GM19324 (cell line): ENCODE data around the gene GEMIN2.
"Not testable (repeated sequence)": the region's sequence is repeated elsewhere in the genome, so short reads cannot be mapped to it uniquely, and the experiment has no call there.

Experiments
- ATAC-seq: cut with Tn5 transposase; IDR thresholded peaks from one replicate; pipeline ENCODE4 v1.9.1; 2021; ENCODE audit warnings: mild to moderate bottlenecking, moderate library complexity; ENCODE audit not compliant: unreplicated experiment, low FRiP score

GEMIN2 gene

GRCh38 chr14:39175445-39176262, 61.5 kb downstream of the GEMIN2 start:
- peak; percentile 7 for ATAC-seq

- ATAC-seq: no peak
Measured at GRCh38 chr14:39176263-39177167, 62.4 kb downstream of the GEMIN2 start.

- no peak for ATAC-seq
Measured at GRCh38 chr14:39177168-39177545, 63.0 kb downstream of the GEMIN2 start.

DNA sequence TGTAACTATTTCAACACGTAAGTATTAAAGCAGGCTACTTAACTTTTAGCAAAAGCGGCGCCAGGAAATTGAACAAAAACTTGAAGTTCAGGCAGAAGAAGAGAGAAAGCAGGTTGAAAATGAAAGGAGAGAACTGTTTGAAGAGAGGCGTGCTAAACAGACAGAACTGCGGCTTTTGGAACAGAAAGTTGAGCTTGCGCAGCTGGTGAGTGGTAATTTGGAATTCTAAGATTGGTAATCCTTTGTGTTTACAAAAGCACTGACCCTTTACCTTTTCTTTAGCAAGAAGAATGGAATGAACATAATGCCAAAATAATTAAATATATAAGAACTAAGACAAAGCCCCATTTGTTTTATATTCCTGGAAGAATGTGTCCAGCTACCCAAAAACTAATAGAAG, 64.9 kb downstream of the GEMIN2 start:
- no peak for ATAC-seq

DNA sequence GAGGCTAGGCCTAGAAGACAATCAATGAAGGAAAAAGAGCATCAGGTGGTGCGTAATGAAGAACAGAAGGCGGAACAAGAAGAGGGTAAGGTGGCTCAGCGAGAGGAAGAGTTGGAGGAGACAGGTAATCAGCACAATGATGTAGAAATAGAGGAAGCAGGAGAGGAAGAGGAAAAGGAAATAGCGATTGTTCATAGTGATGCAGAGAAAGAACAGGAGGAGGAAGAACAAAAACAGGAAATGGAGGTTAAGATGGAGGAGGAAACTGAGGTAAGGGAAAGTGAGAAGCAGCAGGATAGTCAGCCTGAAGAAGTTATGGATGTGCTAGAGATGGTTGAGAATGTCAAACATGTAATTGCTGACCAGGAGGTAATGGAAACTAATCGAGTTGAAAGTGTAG, 66.4 kb downstream of the GEMIN2 start:
- no peak for ATAC-seq

GRCh38 chr14:39181026-39181692, 67.0 kb downstream of the GEMIN2 start:
- ATAC-seq: no peak

DNA sequence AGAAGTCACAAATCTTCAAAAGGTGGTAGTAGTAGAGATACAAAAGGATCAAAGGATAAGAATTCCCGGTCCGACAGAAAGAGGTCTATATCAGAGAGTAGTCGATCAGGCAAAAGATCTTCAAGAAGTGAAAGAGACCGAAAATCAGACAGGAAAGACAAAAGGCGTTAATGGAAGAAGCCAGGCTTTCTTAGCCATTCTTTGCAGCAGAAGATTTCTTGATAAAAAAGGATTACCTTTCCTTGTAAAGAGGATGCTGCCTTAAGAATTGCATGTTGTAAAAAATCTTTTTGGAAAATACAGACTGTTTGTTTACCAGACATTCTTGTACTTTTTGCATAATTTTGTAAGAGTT, 67.5 kb downstream of the GEMIN2 start:
- ATAC-seq: no peak

DNA sequence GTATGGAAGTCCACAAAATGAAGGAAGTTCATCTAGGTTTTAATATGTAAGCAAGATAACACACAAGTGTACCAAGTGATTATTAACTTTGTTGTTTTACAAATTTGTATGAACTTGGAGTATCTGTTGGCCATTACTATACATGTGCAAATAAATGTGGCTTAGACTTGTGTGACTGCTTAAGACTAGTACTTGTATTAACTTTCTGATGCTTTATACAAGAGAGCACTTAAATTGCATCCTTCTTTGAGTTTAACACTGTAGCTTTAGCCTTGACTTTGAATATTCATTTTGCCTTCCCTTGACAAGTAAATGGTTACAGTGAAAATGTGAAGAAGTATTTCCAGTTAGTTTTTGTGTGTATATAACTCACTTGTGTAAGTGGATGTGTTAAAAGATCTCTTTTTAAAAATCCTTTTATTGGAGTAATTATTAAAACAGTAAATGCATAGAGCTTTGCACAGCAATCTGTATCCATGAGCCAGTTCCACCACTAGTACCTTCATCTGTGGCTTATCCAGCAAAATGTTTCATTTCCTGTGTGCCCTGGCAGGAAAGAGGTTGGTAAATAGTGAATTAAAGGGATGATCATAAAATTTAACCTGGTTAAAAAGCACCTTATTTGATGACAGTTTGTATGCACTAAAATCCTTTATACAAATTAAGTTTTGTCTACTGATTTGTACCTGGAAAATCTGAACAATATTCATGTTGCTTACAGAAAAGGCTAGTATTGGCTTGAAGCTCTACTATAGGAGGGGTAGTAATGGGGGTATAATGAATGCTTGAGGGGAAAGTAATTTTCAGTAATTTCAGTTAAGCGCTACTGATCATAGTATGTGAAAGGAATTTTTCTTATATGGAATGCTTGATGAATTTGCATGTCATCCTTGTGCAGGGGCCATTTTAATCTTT, 68.9 kb downstream of the GEMIN2 start:
- ATAC-seq: no peak

DNA sequence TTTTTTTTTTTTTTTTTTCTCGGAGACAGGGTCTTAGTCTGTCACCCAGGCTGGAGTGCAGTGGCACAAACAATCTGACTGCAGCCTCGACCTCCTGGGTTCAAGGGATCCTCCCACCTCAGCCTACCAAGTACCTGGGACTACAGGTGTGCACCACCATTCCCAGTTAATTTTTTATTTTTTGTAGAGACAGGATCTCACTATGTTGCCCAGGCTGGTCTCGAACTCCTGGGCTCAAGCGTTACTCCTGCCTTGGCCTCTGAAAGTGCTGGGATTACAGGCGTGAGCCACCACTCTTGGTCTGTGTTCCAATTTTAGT, 69.5 kb downstream of the GEMIN2 start:
- ATAC-seq: not testable (repeated sequence)

- ATAC-seq: no peak
Measured at GRCh38 chr14:39184628-39185255, 70.6 kb downstream of the GEMIN2 start.

DNA sequence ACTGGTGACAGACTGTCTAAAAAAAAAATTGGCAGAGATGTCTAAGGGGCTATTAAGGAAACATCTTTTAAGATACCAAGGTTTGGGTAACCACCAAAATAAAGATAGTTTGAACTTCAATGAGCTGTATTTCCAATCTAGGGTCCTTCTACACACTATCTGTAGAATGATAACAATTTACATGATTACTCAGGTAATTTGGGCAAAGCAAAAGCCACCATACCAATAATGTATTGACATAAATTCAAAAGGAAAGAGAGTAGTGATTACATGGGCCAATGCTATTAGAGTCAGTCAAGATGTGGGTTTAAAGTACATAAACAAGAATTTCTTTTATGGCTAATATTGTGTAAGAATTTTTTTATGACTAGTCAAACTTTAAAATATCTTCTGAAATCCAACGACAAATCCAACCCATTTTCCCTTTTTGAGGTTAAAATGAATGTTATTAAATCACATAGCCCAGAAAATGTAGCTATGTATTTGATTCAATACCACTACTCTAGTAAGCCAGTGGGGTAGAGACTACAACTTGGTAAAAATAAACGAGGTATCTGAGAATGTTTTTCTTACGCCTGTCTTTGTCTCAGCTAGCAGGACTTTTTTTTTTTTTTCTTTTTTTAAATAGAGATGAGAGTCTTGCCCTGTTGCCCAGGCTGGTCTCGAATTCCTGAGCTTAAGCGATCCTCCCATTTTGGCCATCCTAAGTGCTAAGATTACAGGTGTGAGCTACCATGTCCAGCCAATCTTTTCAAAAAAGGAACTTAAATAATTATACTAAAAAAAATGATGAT, 71.3 kb downstream of the GEMIN2 start:
- ATAC-seq: no peak
